ENCODE data around the gene UBE2I.

GRCh38 chr16:1288813-1289476, 20.5 kb upstream of the UBE2I start:
- TF ChIP-seq CTCF (conservative IDR thresholded peaks at IDR 0.05; ENCODE audit: low read depth, low read length) (no peak), EZH2 (IDR thresholded peaks at IDR 0.05; ENCODE audit: borderline replicate concordance, low read depth, low read length, poor library complexity, severe bottlenecking) (no peak)

Measured in A673 (cell line).